GM19025 (cell line): ENCODE data around the gene TBC1D28.
"Not testable (repeated sequence)": the region's sequence is repeated elsewhere in the genome, so short reads cannot be mapped to it uniquely, and the experiment has no call there.

Experiments
- ATAC-seq: cut with Tn5 transposase; IDR thresholded peaks from one replicate; pipeline ENCODE4 v1.9.1; 2021; ENCODE audit warnings: mild to moderate bottlenecking, low read depth, moderate library complexity; ENCODE audit not compliant: unreplicated experiment

The TBC1D28 gene

GRCh38 chr17:18624862-18625501, 19.2 kb downstream of the TBC1D28 start:
- ATAC-seq, result not testable (repeated sequence)

GRCh38 chr17:18617613-18618012, 26.6 kb downstream of the TBC1D28 start:
- ATAC-seq, result not testable (repeated sequence)

- not testable (repeated sequence) for ATAC-seq
Measured at GRCh38 chr17:18613016-18613415, 31.2 kb downstream of the TBC1D28 start.

GRCh38 chr17:18593138-18593537, 51.1 kb downstream of the TBC1D28 start:
- not testable (repeated sequence) for ATAC-seq
